Epidermal melanocyte (primary cell): Measurements from ENCODE around the gene RACGAP1.
A peak's percentile ranks its signal among the peaks of the same experiment; 100 is the strongest.

Source experiments
- DNase-seq: peaks from one replicate; pipeline ENCODE4 v3.0.0; 2011; ENCODE audit warnings: low spot score; ENCODE audit not compliant: insufficient read length

RACGAP1 gene

DNA sequence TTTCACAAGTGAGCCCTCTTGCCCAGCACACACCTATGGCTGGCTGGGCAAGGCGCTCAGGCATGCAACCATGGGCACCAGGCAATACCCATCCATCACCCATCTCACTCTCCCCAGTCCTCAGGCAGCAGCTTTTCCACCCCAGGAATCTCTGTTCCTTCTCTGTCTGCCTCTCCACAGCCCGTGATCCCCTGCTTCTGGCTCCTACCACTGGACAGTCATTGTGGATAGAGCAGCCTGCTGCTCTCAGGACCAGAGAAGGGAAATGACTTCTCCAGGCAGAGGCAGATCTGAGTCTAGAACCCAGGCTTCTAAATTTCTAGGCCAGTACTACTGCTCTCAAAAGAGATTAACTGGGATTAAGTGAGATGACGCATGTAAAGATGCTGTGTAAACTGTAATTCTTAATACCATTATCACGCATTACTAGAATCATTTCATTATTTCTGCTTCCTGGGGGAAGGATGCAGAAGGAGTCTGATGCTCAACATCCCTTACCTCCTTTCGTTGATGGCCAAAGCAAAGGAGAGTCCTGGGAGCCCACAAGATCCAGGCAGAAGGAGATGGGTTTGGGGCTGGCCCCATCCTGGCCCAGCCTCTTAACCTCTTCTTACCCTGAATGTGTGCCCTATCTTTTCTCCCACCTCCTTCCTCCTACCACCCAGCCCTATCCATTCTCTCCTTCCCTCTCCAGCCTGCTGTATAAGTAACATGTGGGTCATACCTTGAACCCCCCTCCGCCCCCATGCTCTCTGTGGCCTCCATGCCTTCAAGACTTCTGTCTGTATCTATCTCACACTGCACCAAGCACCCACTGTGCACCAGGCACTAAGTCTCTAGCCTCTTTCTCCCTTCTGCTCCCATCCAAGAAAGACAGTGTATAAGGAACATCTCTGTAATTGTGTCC is 68.4 kb downstream of the RACGAP1 start:
- no peak for DNase-seq

DNA sequence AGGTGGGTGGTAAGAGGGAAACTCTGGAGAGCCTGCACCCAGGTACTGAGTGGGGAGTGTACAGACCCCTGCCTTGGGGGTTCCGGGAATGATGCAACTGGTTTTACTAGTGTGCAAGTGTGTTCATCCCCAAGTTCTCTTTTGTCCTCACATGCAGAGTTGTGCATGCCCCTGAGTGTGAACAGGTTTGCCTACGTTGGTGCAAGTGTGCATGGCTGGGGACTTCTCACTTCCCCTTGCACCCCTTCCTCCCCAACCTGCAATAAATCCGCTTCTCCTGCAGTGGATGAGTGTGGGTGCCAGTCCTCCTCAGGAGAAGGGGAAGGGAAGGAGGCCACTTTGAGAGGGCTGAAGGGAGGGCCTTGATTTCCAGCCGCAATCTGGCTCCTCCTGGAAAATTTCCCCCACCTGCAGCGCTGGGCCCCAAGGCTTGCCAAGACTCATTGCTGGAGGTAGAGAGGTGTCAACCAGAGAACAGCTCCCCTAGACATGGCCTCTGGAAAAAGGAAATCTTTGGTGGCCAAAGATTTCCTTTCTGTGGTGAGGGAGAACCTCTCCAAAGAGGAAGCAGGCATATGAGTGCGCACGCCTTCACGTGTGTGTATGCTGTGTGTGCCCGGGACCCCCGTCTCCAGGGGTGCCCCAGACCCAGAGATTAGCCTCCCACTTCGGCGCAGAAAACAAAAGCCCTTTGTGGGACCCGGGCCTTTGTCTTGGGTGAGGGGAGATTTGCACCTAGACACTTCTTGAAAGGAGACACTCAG is 69.2 kb downstream of the RACGAP1 start:
- DNase-seq = no peak

DNA sequence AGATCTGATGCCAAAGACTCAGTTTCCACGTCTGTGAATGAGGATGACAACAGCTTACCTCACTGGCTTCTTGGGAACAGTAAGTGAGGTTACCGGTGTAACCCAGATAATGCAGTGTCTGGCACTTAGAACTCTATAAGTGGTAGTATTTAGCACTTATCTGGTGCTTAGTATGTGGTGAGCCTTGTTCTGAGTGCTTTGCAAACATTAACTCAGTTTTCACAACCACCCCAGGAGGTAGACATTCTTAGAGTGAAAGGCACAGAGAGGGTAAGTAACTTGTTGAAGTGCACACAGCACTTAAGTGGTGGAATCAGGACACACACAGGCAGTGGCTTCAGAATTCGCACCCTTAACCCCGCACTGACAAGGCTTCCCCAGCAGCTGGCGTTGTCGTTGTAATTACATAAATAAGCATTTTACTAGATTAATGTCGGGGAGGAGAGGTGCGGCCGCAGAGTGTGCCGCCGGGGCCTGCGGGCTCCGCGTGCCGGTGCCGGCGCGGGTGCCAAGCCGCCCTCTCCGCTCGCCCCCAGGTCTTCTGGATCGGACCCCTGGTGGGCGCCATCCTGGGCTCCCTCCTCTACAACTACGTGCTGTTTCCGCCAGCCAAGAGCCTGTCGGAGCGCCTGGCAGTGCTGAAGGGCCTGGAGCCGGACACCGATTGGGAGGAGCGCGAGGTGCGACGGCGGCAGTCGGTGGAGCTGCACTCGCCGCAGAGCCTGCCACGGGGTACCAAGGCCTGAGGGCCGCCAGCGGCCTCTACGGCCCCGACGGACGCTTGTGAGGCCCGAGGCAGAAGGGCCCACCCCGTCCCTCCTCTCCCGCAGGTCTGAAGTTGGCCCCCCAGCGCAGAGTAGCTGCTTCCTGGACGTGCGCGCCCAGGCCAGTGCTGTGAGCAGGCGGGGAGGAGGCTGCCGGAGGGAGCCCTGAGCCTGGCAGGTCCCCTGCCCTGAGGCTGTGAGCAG is 70.1 kb downstream of the RACGAP1 start:
- no peak for DNase-seq

DNA sequence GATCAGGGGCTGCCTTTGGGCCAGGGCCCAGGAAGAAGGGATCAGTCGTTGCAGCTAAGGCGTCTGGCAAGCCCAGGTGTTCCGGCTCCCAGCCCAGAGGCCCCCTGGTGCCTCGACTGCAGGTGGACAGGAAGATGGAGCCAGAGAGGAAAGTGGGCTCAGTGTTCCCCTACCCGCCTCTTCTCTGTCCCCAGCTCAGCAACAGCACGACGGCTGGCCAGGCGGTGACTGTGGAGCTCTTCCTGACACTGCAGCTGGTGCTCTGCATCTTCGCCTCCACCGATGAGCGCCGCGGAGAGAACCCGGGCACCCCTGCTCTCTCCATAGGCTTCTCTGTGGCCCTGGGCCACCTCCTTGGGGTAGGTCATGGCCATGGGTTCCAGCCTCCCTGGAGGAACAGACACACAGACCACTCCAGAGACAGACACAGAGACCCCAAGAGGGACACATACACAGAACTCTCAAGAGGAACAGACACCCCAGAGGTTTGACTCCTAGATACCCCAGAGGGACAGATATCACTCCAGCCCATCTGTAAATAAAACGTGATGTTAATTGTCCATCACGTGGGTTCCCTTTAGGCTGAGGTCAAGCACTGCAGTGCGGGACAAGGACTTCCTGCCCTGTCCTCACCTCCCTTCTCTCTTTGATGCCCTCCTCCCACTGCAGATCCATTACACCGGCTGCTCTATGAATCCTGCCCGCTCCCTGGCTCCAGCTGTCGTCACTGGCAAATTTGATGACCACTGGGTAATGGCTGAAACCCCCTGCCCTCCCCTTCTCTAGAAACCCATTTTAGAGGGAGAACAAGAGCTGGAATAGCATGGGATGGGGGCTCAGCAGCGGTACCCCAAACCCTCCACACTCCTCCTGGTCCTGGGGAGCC is 71.1 kb downstream of the RACGAP1 start:
- DNase-seq = no peak

DNA sequence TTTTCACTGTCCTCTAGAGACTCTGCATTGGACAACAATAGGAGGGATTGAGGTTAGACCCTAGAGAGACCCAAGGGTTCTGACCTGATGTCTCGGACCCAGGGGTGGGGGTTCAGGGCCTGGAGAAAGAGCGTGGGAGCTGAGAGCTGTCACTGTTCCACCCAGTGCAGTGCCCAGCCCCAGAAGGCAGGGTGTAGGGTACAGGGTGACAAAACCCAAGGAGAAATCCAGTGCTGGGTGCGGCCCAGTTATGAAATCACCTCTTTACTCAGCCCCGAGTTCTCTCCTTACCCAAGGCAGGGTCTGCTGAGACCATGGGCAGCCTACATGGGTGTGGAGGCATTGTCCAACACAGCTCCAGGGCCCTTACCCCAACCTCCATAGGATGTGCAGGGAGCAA is 72.1 kb downstream of the RACGAP1 start:
- DNase-seq = no peak

DNA sequence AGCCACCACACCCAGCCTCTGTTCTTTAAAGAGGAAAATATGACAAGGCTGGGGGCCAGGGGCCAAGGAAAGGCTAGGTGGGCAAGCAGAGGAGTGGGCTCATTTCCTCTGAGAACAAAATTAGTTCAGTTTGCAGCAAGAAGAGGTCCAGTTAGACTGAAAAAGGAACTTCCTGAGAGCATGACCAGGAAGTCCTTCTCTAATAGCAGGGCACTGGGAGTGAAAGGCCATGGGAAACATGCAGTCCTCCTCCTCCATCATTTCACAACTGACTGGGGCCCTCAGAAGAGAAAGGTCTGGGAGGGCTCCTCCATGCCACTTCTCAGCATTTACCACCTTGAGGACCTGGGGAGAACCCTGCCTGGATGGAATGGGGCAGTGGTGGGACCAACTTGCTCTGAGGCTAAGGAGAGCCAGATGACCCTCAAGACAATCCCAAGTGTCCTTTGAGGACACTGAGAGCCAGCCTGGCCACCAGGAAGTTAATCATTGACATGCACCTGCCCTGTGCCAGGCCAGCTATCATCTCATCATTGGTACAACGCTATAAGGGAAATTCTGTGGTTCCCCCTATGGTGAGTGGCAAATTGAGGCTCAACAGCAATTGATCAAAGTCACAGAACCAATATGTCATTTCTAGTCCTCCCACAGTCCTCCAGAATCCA is 72.8 kb downstream of the RACGAP1 start:
- DNase-seq = no peak

DNA sequence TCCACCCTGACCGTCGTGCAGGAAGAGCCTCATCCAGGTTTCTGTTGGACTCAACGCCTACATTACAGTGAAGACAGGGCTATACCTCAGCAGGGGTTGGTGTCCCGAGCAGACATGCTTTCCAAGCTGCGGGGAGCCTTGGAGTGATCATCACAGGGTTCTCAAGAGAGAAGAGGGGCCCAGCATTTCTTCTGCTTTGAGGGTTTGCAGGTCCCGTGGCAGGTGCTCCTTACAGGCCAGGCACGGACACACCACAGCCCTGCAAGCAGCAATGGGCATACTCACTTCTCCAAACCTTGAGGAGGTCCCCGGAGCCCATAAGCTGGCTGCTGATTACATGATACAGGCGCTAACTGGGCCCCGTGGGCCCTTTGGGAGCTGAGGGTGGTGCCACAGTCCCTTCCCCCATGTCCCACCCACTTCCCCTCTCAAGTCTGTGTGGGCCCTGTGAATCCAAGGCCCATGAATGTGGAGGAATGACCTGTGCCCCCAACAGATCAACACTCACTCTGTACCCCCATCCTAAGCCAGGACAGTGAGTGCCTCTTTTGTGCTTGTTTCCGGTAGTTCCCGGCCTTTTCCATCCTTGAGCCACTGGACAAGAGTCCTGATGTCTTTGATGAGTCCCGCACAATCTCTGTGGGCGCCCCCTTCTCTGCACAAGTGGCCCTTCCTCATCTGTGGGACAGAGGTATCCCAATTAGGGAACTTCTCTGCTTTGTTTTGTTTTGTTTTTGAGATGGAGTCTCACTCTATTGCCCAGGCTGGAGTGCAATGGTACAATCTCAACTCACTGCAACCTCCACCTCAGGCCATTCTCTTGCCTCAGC is 73.7 kb downstream of the RACGAP1 start:
- no peak for DNase-seq

DNA sequence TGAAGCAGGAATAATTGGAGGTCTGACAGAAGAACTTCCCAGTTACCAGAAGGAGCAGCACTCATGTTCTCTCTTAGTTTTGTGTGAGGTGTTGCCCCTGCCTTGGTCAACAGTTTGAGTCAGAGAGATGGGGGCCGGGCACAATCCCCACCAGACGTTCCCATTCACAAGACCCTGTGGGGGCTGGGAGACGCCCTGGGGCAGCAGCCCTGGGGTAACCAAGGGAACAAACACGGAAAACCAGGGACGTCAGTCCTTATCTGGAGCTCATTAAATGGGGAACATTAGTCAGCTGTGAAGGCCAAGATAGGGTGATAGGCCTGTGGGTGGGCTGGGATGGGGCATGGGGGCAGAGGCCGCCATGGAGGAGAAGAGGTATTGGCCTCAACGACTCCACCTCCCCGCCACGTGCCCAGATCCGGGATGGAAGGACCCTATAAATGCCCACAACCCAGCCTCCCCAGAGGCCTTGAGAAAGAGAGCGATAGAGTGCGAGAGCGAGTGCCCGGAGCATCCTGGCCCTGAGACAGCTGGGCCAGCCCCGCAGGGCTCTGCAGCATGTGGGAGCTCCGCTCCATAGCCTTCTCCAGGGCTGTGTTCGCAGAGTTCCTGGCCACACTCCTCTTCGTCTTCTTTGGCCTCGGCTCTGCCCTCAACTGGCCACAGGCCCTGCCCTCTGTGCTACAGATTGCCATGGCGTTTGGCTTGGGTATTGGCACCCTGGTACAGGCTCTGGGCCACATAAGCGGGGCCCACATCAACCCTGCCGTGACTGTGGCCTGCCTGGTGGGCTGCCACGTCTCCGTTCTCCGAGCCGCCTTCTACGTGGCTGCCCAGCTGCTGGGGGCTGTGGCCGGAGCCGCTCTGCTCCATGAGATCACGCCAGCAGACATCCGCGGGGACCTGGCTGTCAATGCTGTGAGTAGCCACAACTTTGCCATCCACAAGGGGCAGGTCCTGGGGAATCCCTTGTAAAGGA is 74.7 kb downstream of the RACGAP1 start, which contains the start of gene AQP2:
Gene AQP2, plus strand, starts transcription at position 465 of the 979 bp plus-strand sequence. Its CDS starts 94 bp downstream, at position 559.
- DNase-seq = no peak

DNA sequence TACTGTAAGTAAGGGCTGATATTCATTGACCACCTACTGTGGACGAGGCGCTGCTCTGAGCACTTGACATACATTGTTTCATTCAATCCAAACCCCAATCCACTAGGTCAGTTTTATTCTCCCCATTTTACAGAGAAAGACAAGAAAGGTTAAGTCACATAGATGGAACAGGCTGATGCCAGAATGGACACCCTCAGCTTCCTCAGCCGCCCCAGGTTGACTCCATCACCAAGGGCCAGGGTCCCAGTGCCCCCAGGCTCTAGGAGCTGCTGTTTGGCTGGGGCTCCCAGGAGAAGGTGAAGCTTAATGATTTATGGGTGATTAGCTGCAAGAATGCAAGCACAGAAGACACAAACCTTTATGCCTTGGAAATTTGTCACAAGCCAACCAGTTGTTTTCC is 75.4 kb downstream of the RACGAP1 start:
- no peak for DNase-seq

DNA sequence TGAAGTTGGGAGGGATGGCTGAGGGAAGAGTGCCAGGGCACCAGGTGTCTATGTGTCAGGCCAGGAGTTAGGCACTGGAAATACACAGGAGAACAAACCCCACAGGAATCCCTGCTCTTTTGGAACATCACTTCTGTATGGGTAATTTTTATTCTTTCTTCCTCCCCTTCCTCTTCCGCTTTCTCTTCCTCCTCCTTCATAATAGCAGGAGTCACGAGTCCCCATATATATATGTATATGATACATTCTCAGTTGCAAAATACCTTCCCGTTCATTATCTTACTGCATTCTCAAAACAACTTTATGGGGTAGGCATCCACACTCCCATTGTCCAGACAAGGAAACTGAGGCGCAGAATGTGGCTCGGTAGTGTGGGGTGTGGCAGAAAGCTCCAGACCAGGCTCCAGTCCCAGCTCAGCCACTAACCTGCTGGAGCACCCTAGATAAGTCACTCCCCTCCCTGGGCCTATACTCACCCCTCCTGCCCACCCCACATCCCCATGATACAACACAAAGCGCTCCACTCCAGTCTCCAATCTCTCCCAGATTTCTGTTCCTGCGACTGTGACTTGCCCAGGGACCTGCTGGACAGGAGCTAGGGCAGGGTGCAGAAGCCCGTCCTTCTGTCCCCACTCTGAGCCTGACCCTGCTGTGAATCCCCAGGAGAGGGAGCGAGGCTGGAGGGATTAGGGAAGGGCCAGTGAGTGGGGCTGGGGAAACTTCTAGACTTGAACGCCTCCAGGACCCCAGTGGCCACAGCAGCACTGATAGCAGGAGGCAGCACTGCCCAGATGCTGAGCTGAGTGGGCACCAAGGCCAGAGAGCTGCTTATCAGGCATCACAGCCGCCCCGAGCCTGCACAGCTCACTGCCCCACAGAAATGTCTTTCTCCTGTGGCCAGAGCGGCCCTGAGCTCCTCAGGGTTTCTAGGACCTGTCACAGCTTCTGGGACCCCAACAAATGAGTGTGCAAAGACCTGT is 76.1 kb downstream of the RACGAP1 start:
- no peak for DNase-seq

DNA sequence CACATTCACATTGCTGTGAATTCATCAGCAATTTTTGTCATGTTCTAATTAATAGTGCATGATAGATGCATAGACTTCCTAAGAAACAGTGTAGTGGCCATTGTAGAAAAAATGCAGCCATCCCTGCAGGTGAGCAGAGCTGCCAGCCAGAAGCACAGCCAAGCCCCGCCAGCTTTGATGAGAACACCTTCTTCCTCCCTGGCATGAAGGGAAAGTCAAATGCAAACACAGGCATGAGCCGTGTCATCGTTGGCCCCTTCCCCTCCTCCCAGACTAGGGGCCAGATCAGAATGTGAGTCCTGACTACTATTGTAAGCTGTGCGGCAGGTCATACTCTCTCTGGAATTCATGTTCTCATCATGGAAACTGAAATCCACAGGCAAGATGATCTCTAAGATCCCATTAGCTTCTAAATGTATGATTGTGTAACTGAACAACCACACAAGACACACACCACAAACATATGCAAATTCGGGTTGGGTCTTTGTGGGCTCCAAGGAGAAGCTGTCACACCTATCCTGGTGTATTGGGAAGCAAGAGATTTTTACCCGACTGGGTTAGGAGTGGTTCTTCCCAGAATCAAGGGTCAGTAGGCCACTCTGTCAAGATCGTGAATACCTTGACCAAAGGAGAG is 77.6 kb downstream of the RACGAP1 start:
- DNase-seq = no peak

DNA sequence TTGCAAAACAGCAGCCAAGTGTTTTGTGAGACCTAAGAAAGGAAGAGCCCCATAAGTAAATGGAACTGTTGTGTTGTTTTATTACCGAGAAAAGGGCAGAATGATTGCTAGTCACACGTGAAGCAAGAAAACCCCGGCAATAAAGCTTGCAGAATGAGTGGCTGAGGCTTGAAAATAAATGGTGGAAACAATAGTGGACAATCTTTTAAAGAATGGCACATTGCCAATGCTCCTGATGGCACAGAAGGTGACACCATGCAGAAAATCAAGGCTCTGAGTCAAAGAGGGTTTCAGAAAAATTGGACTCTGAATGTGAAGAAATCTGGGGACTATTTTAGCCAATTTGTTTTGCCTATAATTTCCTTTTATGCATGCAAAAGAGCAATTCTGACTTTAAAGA is 78.8 kb downstream of the RACGAP1 start:
- no peak for DNase-seq

DNA sequence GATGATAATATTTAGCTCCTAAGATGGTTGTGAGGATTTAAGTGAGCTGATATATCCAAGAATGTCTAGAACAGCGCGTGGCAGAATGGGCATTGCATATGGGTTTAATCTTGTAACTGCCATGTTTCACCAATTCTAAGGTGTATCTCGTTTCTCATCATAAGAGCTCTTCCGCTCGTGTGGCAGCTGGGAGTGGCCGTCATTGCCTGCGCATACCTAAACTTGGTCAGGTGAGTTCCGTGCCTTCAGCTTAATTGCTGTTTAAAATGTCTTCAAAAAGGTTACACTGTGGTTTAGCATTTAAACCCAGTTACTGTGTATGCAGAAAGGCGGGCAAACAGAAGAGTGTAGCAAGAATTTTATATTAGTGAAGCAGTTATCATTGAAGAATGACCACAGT is 79.2 kb downstream of the RACGAP1 start:
- DNase-seq = no peak

DNA sequence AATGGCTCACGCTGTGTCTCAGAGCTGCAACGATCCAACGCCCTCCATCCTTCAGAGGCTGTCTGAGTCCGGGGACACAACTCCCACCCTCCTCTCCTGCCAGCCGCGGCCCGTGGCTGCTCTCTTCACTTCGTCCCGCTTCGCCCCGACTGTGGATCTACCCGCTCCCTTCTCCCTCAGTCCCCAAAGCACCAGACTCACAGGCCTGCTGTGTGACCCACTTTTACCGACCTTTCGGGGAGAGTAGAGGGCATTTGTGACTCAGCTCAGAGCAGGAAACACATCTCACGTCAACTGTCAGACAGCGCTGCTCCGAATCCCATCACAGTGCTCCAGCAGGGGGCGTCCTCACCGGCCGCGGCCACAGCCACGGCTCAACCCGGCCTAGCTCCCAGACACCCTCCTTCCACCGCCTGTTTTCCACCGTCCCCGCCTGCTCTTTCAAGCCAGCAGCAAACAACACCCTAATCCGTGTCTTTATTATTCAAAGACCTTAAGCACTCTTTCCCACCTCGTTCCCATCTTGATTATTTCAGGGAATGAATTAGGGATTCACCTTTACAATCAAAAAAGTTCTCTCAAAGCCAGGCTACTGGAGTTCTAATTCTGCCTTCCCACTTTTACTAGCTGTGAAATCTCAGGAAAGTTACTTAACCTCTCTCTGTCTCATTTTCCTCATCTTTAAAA is 79.8 kb downstream of the RACGAP1 start:
- DNase-seq = peak; percentile 83

DNA sequence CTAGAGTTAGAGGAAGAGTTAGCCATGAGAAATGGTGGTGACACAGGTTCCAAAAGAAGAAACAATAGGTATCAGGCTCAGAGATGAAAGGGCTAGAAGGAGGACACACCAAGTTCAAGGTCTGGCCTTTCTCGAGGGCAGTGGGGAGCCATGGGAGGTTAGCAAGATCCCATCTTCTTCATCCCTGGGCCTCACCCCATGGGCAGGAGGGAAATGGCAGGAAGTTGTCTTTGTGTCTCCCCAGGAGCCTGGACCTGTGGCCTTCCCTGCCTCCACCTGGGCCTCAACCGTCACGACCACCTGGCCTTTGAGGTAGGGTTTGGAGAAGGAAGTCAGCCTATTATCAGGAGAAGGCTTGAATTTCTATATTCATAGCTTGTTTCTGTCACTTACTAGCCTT is 80.6 kb downstream of the RACGAP1 start:
- DNase-seq = no peak
